Ramos (cell line): ENCODE measurements around the gene ARHGAP12.
"Not testable (repeated sequence)": the region's sequence is repeated elsewhere in the genome, so short reads cannot be mapped to it uniquely, and the experiment has no call there.

Experiments
- in situ Hi-C: fragments of 300-500 bp; cut with MboI; formaldehyde crosslinking; loops from one replicate; pipeline ENCODE4 v1.14.3; 2022; ENCODE audit warnings: low sequenced_read_pairs; ENCODE audit not compliant: unreplicated experiment

ARHGAP12 gene, protein sequence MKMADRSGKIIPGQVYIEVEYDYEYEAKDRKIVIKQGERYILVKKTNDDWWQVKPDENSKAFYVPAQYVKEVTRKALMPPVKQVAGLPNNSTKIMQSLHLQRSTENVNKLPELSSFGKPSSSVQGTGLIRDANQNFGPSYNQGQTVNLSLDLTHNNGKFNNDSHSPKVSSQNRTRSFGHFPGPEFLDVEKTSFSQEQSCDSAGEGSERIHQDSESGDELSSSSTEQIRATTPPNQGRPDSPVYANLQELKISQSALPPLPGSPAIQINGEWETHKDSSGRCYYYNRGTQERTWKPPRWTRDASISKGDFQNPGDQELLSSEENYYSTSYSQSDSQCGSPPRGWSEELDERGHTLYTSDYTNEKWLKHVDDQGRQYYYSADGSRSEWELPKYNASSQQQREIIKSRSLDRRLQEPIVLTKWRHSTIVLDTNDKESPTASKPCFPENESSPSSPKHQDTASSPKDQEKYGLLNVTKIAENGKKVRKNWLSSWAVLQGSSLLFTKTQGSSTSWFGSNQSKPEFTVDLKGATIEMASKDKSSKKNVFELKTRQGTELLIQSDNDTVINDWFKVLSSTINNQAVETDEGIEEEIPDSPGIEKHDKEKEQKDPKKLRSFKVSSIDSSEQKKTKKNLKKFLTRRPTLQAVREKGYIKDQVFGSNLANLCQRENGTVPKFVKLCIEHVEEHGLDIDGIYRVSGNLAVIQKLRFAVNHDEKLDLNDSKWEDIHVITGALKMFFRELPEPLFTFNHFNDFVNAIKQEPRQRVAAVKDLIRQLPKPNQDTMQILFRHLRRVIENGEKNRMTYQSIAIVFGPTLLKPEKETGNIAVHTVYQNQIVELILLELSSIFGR

DNA sequence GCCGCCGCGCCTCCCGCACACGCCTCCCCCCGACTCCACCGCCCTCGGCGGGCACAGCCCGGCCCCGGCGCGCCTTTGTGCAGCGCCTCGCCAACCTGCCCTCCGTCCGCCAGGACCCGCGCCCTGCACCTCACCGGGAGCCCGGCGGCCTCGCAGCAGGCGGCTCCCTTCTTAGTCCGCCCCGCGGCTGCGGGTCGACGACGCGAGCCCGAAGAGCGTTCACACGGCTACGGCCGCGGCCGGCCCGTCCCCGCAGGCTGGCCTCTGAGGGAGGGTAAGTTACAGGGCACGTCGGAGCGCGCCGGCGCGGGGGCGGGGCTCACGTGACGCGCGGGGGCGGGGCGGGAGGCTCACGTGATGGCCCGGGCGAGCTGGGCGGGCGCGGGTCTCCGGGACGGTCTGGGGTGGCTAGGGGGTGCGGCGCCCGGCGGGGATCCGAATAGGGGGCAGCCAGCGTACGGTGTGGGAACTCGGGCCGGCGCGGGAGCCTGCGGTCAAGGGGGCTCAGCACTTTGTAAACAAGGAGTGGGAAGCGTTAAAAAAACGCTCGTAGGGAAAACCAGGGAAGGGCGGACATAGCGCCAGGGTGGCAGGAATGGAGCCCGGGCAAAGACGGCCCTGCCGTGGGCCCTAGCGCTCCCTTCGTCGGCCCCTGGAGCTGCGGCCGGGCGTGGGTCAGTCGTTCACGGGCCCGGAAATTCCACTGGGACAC lies at the start of gene ARHGAP12:
Gene ARHGAP12 (minus strand): TSS at position 283 of the 712 bp plus-strand sequence. CDS start 19,976 bp downstream, outside the sequence.
- in situ Hi-C loops, result no loop called here

DNA sequence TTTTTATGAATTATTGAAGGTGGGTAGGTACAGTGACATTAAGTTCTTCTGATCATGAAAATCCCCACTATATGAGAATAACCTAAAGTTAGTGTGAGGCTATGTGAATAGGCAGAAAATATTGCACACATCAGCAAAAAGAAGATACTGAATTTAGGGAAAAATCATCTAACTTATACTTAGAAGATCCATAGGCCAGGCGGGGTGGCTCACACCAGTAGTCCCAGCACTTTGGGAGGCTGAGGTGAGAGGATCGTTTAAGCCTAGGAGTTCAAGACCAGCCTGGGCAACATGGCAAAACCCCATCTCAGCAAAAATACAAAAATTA lies 49.5 kb upstream of the ARHGAP12 start:
- in situ Hi-C loops, result no loop called here

DNA sequence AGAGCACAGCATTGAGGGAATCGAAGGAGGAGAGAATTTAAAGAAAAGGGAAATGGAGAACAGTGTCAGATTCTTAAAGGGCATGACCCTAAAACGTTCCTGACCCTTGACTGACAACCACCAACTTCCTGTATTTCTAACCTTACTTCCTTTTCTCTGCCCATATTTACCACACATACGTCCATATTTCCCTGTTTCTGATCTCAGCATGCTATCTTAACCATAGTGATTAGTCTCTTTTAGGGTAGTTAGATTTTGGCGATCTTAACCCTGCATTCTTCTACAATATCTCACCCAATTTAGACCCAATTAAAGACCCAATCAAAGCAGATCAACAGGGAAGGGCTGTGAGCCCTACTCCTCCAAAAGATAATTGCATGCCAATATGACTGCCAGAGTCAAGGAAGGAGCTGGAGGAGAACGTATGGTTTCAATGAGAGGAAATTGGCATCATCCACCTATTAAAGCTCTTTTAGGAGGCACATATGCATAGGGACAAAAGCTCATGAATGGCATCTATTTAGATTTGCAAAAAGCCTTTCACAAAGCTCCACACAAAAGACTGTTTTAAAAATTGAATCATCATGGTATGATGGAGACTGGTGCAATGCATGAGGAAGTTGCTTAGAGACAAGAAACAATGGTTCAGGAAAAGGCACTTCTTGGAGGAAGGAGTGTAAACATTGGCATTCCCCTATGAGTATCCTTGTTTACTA lies 49.0 kb upstream of the ARHGAP12 start:
- in situ Hi-C loops, result no loop called here

DNA sequence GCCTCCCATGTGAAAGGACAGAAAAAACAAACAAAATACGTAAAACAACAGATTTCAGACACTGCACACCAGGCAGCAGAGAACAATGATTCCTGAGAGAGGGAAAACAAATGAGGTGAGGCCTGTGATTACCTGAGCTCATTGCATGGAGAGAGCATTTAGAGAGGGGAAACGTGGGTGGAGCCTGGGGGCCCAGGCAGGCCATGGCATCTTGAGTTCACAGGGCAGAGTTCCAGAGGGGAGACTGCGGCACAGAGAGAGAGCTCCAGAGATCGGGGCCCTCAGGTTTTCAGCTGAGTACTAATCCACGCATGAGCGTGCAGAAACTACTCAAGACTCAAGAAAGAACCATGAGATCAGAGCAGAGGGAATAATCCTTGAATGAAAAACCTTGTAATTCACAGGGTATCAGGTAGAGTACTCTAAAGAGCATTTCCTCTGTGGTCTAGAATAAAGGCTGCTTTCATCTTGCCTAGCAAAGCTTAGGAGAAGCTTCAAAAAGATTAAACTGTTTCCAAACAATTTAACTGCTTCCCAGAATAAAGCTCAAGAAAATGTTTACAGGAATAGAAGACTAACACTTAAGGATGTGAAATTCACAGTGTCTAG lies 46.6 kb upstream of the ARHGAP12 start:
- in situ Hi-C loops, result no loop called here

DNA sequence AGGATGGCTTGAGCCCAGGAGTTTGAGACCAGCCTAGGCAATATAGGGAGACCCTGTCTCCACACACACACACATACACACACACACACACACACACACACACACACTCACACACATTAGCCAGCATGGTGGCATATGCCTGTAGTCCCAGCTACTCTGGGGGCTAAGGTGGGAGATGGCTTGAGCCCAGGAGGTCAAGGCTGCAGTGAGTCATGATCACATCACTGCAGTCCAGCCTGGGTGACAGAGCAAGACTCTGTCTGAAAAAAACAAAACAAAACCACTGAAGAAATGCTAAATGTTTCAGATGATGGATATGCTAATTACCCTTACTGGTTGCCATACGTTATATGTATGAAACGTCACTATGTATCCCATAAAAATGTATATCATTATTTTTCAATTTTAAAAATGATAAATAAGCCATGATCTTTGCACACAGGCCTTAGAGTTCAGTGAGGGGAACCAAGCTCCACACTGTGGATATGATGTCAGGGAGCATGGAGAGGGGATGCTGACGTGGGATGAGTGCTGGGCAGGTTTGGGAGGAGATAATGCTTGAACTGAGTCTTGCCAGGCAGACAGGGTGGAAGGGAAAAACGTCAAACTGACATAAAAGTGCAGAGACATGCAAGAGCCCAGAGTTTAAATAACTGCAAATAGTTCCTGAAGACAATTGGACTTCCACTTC lies 45.9 kb upstream of the ARHGAP12 start:
- in situ Hi-C loops, result no loop called here

DNA sequence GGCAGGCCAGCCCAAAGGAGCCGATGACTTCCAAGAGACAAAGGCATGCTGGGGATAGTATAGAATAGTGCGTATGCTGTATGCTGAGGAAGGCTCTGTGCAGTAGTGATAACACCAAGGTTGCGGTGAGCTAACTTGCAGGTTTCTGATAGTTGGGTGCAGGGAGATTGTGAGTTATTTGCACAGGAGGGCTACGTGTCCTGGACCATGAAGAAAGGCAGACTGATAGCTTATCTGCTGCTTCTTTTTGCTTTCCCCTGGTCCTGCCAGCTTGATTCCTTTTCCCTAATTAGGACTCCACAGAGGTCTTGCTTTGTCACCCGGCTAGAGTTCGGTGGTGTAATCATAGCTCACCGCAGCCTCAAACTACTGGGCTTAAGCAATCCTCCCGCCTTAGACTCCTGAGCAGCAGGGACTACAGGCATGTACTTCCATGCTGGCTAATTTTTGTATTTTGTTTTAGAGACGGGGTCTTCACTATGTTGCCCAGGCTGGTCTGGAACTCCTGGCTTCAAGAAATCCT lies 43.9 kb upstream of the ARHGAP12 start:
- in situ Hi-C loops, result no loop called here

DNA sequence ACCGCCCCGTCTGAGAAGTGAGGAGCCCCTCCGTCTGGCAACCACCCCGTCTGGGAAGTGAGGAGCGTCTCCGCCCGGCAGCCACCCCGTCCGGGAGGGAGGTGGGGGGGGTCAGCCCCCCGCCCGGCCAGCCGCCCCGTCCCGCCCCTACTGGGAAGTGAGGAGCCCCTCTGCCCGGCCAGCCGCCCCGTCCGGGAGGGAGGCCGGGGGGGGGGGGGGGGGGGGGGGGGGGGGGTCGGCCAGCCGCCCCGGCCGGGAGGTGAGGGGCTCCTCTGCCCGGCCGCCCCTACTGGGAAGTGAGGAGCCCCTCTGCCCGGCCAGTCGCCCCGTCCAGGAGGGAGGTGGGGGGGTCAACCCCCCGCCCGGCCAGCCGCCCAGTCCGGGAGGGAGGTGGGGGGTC lies 41.2 kb upstream of the ARHGAP12 start:
- in situ Hi-C loops, result not testable (repeated sequence)

DNA sequence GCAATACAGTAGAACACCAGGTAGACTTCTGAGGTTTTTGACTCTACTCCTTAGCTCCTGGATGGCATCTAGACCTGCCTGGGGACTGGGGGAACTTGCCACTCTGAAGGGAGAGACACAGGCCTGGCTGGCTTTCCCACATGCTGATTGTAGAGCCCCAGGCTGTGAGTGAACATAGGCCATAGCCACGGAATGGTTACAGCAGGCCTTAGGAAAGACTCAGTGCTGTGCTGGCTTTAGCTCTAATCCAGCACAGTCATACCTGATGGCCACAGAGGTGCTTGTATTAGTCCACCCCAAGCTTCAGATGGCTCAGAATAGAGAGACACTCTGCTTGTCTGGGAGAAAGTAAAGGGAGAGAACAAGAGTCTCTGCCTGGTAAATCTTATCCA lies 35.0 kb upstream of the ARHGAP12 start:
- in situ Hi-C loops, result no loop called here

DNA sequence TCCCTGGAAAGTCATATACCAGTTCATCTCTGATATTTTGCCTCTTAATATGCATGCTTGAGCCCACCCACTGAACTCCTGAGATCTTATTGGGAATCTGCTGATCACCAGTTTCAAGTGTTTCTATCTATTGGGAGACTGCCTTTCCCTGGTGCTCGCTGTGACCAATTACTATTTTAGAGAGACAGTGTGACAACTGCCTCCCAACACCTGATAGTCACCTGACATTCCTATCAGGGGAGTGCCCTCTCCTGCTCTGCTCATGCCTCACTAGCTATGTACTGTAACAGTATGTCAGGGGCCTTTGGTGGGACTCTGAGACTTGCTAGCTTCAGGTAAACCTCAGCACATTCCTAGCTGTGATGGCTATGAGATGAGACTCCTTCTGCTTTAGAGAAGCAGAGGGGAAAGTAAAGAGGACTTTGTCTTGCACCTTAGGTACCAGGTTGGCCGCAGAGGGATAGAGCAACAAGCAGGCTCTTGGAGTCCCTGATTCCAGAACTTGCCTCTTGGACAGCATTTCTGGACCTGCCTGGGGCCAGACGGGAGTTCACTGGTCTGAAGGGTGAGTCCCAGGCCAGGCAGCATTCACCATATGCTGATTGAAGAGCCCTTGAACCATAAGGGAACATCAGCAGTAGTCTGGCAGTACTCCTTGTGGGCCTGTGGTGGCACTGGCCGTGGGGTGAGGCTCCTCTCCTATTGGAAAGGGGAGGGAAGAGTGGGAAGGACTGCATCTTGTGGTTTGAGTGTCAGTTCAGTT lies 34.4 kb upstream of the ARHGAP12 start:
- in situ Hi-C loops, result no loop called here

DNA sequence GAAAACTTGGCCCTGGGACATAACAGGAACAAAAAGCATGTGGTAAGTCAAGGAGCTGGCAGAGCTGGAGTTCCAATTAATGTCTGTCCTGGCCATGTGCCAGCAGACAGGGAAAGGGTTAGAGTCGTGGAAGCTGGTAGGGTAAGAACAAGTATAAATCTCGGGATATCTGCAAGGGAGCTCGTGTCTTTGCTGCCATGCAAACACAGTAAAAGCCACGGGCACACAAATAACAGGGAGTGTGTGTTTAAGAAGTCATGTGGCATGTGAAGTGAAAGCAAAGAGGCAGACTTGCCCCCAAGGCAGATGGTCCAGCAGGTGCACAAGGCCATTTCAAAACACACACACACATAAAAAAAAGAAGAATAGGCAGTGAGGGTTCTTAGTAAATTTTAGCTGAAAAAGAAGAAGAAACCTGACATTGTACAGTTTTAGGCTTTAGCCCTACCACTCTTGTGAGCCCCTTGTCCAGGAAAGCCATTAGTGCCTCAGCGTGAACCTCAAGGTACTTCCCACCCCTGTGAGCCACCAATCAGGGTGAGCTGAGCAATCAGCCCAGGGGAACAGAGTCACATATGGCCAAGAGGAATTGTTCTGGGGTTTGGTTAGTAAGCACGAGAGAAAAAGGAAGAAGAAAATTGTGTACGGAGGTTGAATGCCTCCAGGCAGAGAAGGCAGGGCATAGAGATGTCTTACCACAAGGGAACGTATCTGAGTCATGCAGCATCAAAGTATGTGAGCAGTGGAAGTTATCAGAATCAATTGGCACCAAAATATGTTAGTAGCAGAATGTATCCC lies 32.8 kb upstream of the ARHGAP12 start:
- in situ Hi-C loops, result no loop called here

DNA sequence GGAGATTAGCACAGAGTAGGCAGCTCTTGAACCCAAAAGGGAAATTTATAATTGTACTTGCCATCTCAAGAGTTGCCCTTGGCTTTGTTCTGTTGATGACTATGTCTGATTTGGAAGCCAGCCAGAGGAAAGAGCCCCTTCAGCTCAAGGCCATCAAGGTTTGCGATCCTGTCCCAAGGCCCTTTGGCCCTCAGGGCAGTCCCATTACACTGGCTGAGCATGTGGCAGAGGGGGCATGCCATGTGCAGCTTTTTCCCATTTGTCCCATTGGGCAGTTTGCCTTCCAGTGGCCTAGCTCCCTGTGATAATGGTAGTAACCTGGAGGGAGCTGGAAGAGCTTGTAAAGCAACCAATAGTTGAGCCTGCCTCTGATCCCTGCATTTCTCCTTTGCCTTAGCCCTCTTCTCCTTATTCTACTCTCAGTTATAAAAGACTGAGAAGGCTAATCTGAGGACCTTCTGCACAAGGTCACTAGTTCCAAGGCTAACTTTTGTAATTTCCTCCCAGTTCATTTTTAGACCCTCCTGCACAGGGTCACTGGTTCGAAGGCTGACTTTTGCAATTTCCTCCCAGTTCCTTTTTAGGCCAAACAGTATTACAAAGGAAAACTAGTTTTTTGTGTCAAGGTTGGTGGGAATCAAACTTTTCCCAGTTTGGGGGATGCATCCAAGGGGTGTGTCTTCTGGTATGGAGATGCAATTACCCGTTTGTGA lies 31.0 kb upstream of the ARHGAP12 start:
- in situ Hi-C loops, result no loop called here

DNA sequence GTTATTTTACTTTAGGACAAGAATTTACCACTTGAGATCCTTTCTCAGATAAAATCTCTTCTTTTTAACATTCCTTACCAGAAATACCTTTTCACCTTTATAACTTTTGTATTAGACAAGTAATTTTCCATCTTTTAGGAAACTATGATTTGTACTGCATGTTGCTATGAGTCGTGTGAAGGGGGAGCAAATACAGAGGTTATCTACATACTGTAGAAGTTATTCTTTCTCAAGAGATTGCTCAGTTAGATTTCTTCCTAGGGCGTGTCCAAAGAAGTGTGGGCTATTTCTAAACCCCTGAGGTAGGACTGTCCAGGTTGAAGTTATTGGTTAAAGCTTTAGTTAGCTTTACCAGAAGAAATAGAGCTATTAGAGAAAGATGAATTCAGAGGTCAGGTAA lies 30.2 kb upstream of the ARHGAP12 start:
- in situ Hi-C loops, result no loop called here

DNA sequence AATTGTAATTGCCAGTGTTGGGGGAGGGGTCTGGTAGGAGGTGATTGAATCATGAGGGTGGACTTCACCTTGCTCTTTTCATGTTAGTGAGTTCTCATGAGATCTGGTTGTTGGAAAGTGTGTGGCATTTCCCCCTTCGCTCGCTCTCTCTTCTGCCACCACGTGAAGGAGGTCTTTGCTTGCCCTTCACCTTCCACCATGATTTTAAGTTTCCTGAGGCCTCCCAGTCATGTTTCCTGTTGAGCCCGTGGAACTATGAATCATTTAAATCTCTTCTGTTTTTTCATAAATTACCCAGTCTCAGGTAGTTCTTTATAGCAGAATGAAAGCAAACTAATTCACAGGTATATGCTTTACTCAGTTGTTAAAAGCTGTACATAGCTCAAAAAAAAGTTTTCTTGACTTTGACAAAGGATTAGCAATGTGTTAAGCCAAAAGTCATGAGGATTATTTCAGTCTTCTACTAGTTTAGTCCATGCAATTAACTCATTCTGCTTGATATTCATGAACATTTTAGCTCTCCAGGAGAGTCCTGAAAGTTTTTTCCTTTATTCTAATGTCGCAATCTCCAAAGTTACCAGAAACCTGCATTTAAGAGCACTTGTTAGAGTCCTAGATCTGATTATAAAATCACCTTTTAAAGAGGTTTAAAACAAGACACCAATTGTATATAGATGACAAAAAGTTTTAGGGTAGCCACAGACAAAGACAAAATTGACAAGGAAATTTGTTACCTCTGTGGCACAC lies 27.7 kb upstream of the ARHGAP12 start:
- in situ Hi-C loops, result no loop called here

DNA sequence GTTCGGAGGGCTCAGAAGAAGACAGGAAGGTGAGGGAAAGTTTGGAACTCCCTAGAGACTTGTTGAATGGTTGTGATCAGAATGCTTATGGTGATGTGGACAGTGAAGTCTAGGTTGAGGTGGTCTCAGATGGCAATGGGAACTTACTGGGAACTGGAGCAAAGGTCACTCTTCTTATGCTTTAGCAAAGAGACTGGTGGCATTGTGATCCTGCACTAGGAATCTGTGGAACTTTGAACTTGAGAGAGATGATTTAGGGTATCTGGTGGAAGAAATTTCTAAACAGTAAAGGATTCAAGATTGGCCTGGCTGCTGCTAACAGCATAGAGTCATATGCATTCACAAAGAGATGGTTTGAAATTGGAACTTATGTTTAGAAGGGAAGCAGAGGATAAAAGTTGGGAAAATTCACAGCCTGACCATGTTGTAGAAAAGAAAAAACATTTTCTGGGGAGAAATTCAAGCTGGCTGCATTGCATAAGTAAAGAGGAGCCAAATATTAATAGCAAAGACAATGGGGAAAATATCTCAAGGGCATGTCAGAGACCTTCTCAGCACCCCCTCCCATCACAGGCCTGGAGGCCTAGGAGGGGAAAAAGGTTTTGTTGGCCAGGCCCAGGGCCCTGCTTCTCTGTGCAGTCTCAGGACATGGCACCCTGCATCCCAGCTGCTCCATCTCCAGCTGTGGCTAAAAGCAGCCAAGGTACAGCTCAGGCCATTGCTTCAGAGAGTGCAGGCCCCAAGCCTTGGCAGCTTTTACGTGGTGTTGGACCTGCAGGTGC lies 26.0 kb upstream of the ARHGAP12 start:
- in situ Hi-C loops, result no loop called here

DNA sequence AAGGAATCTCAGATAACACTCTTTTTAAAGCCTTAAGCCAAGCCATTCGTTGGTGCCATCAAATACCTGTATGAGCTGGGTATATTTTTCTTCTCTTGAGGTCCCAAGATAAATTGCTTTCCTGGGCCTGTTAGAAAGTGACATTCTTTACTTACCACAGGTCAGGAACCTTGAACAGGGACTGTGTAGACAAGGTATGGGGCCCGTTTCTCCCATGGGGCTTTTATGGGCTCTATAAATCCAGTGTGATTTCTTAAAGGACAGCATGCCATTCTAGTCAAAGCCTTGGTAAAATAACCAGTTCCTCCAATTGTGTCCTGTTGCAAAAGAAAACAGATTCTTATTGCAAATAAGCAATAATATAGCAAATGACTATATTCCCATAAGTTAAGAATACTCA lies 24.8 kb upstream of the ARHGAP12 start:
- in situ Hi-C loops, result no loop called here

DNA sequence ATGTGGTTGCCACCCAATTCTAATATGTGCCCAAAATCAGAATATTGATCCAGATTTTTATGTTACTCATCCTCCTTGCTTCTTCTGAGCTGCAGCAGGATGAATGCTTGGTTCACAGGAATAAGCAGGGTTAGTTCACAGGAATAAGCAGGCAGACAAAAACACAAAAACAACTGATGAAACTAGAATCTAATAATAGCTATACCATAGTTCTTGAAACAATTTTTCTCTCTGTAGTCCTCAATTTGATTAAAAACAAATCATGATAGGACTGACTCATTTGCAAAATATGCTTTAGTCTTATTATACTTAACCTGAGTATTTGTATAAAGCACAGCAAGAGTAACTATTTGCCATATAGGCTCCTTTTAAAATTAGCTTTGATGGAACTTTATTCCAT lies 24.4 kb upstream of the ARHGAP12 start:
- in situ Hi-C loops, result no loop called here
